Breast epithelium (tissue), 3 donors: Measurements from ENCODE around the gene NEURL3.

Experiments used
- CTCF ChIP-seq, 3 donors: fragments of 450-650 bp; IDR thresholded peaks; one replicate each; pipeline ENCODE4 v1.5.1; 2016 to 2017; ENCODE audit warnings: antibody characterized with exemption in 3 of 3, mild to moderate bottlenecking in 3 of 3, moderate library complexity in 3 of 3
- POLR2A ChIP-seq: fragments of 450-650 bp; IDR thresholded peaks from one replicate; pipeline ENCODE4 v1.6.1; 2016; ENCODE audit warnings: antibody characterized with exemption, mild to moderate bottlenecking, moderate library complexity
- POLR2AphosphoS5 ChIP-seq, 3 donors: sonication (generic); formaldehyde crosslinking; IDR thresholded peaks; one replicate each; pipeline ENCODE4 v1.6.1; 2017; ENCODE audit warnings: antibody characterized with exemption in 3 of 3

GRCh38 chr2:96510931-96511595 is 5.9 kb upstream of the NEURL3 start:
- no peak for TF ChIP-seq POLR2A
- no peak for TF ChIP-seq CTCF (IDR thresholded peaks at IDR 0.05)
- no peak for TF ChIP-seq POLR2AphosphoS5 (IDR thresholded peaks at IDR 0.05)
